ENCODE data around the gene CYP2W1.
"Not testable (repeated sequence)": the region's sequence is repeated elsewhere in the genome, so short reads cannot be mapped to it uniquely, and the experiment has no call there.

CYP2W1 gene

DNA sequence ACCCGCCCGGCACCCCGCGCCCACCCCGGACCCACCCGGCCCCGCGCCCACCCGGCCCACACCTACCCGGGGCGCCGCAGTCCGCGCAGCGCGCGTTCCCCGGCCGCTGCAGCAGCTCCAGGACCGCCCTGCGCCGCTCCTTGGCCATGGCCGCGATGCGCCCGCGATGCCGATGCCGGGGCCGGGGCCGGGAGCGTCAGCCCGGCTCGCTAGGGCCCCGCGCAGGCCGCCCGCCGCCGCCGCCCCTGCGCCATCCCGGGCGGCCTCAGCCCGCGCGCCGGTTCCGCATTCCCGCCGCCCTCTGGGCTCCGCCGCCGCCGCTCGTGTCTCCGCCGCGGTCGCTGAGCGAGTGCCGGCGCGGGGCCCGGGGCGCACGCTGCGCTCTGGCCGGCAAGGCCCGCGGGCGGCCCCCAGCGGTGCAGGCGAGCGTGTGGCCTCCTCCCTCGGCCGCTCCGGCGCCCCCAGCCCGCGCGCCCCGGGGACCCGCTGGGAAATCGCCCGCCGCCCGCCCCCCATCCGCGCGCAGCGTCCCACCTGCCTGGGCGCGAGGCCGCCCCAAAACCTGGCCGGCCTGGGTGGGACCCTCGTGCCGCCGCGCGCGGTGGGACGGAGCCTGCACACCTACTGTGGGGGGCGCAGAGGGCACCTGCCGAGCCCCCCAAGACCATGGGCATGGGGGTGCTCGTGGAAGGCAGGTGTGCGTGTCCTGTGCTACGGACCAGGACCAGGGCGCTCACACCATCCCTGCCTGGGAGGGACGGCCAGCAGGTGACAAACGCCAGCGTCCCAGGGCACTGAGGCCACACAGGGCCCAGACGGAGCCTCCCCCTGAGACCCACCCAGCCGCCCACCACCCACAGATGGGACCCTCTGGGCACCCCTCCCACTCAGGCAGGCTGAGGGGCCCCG is 28.4 kb upstream of the CYP2W1 start, which contains the start of gene ADAP1:
ADAP1 (minus strand) TSS at position 351 of the 909 bp plus-strand sequence; CDS start at position 148, 203 bp downstream.
- no peaks in the 10 kb centered on the region for H3K9me3 ChIP-seq (ENCODE audit: control insufficient read depth, insufficient read depth, low read length)
- H3K9ac ChIP-seq (ENCODE audit: low read depth, low read length): no peak within 1 kb of the TSS
- no peaks in the 10 kb centered on the region for H3K4me1 ChIP-seq (ENCODE audit: control insufficient read depth, insufficient read depth, low read length)

DNA sequence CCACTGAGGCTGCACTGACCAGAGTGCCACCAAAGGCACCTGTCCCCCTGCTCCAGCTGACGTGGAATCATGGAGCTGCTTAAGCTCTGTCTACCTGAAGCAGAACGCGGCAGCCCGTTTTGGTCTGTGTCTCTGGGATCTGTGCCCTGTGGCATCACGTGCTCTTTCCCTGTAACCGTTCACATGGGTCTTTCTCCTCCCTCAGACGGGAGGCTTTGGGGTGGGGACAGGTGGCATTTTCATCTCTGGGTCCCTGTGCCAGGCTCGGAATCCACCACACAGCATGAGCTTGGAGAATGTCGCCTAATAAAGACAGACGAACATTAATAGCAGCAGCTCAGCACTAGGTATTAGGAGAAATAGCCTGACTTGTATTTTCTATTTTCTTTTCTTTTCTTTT is 26.9 kb upstream of the CYP2W1 start:
- Histone ChIP-seq H3K4me1 (ENCODE audit: control insufficient read depth, insufficient read depth, low read length) (no peaks in the 10 kb centered on the region), H3K4me3 (ENCODE audit: low read depth, low read length) (no peak overlapping the region), H3K9me3 (ENCODE audit: control insufficient read depth, insufficient read depth, low read length) (no peaks in the 10 kb centered on the region), H3K27me3 (ENCODE audit: control insufficient read depth, insufficient read depth, low read length) (peaks cover 8% of the 10 kb centered on the region), H3K36me3 (ENCODE audit: control insufficient read depth, insufficient read depth, low read length) (no peaks in the 10 kb centered on the region), H3K9ac (ENCODE audit: low read depth, low read length) (no peak overlapping the region)

More for the DNA sequence above, 28.4 kb upstream of the CYP2W1 start, which contains the start of gene ADAP1:
- peaks cover 8% of the 10 kb centered on the region for H3K27me3 ChIP-seq (ENCODE audit: control insufficient read depth, insufficient read depth, low read length)
- peak within 1 kb of the TSS; percentile 37 for H3K4me3 ChIP-seq (ENCODE audit: low read depth, low read length)
- no peaks in the 10 kb centered on the region for H3K36me3 ChIP-seq (ENCODE audit: control insufficient read depth, insufficient read depth, low read length)

DNA sequence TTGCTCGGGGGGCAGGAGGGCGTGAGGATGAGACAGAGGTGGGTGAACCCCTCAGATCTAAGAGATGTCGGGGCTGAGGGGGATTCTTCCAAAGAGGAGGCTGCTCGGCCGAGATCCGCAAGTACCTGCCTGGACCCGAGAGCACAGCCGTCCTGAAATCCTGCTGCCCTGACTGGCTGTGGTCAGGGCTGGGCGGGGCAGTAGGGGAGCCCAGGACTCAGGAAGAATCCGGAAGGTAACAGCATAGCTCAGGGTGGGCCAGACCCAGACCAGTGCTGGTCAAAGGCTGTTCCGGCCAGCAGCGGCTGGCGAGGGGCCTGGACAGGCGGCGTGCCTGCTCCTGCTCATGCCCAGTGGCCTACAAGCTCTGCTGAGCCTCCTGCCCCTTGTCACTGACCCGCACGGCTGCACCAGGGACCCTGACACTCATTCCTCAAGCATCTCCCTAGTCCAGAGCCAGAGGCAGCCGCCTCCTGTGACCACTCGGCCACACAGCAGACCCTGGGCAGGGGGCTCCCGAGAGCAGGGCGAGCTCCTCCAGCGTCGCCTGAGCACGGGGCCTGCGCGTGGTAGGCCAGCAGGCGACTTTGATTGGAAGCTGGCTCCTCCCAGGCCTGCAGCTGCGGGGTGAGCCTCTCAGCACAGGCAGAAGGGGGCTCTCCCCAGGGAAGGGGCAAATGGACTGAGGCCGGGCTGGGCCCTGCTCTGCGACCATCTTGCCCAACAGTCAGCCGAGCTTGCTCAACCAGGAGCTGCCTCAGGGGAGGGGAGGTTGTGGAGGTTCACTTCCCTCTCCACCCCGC is 25.4 kb upstream of the CYP2W1 start:
- H3K9ac ChIP-seq (ENCODE audit: low read depth, low read length): no peak overlapping the region
- H3K4me1 ChIP-seq (ENCODE audit: control insufficient read depth, insufficient read depth, low read length): no peaks in the 10 kb centered on the region
- H3K4me3 ChIP-seq (ENCODE audit: low read depth, low read length): no peak overlapping the region
- H3K36me3 ChIP-seq (ENCODE audit: control insufficient read depth, insufficient read depth, low read length): no peaks in the 10 kb centered on the region
- no peaks in the 10 kb centered on the region for H3K9me3 ChIP-seq (ENCODE audit: control insufficient read depth, insufficient read depth, low read length)
- H3K27me3 ChIP-seq (ENCODE audit: control insufficient read depth, insufficient read depth, low read length): peaks cover 8% of the 10 kb centered on the region

GRCh38 chr7:958221-959200 is 24.5 kb upstream of the CYP2W1 start:
- H3K4me1 ChIP-seq (ENCODE audit: control insufficient read depth, insufficient read depth, low read length): peaks cover under 1% of the 10 kb centered on the region
- H3K36me3 ChIP-seq (ENCODE audit: control insufficient read depth, insufficient read depth, low read length): no peaks in the 10 kb centered on the region
- H3K4me3 ChIP-seq (ENCODE audit: low read depth, low read length): no peak overlapping the region
- peaks cover 3% of the 10 kb centered on the region for H3K27me3 ChIP-seq (ENCODE audit: control insufficient read depth, insufficient read depth, low read length)
- H3K9me3 ChIP-seq (ENCODE audit: control insufficient read depth, insufficient read depth, low read length): no peaks in the 10 kb centered on the region
- H3K9ac ChIP-seq (ENCODE audit: low read depth, low read length): no peak overlapping the region

GRCh38 chr7:959271-959670 is 23.7 kb upstream of the CYP2W1 start:
- H3K4me3 ChIP-seq (ENCODE audit: low read depth, low read length): no peak overlapping the region
- no peak overlapping the region for H3K9ac ChIP-seq (ENCODE audit: low read depth, low read length)
- no peaks in the 10 kb centered on the region for H3K36me3 ChIP-seq (ENCODE audit: control insufficient read depth, insufficient read depth, low read length)
- H3K4me1 ChIP-seq (ENCODE audit: control insufficient read depth, insufficient read depth, low read length): peaks cover 2% of the 10 kb centered on the region
- peaks cover 3% of the 10 kb centered on the region for H3K27me3 ChIP-seq (ENCODE audit: control insufficient read depth, insufficient read depth, low read length)
- no peaks in the 10 kb centered on the region for H3K9me3 ChIP-seq (ENCODE audit: control insufficient read depth, insufficient read depth, low read length)

DNA sequence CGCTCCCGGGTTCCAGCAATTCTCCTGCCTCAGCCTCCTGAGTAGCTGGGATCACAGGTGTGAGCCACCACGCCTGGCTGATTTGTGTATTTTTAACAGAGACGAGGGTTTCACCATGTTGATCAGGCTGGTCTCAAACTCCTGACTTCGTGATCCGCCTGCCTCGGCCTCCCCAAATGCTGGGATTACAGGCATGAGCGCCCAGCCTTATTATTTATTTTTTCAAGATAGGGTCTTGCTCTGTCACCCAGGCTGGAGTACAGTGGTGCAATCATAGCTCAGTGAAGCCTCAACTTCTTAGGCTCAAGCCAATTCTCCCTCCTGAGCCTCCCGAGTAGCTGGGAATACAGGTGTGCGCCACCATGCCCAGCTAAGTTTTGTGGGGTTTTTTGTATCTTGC is 23.2 kb upstream of the CYP2W1 start:
- not testable (repeated sequence) for H3K9ac ChIP-seq (ENCODE audit: low read depth, low read length); H3K4me3 ChIP-seq (ENCODE audit: low read depth, low read length); H3K4me1 ChIP-seq (ENCODE audit: control insufficient read depth, insufficient read depth, low read length); H3K36me3 ChIP-seq (ENCODE audit: control insufficient read depth, insufficient read depth, low read length); H3K27me3 ChIP-seq (ENCODE audit: control insufficient read depth, insufficient read depth, low read length); H3K9me3 ChIP-seq (ENCODE audit: control insufficient read depth, insufficient read depth, low read length)

- no peak overlapping the region for H3K9ac ChIP-seq (ENCODE audit: low read depth, low read length)
These were observed 22.6 kb upstream of the CYP2W1 start for GRCh38 chr7:960269-960871.

GRCh38 chr7:960972-961371 is 22.0 kb upstream of the CYP2W1 start:
- H3K4me1 ChIP-seq (ENCODE audit: control insufficient read depth, insufficient read depth, low read length); H3K27me3 ChIP-seq (ENCODE audit: control insufficient read depth, insufficient read depth, low read length): not testable (repeated sequence)

More at GRCh38 chr7:960269-960871, 22.6 kb upstream of the CYP2W1 start:
- peaks cover 3% of the 10 kb centered on the region for H3K27me3 ChIP-seq (ENCODE audit: control insufficient read depth, insufficient read depth, low read length)
- no peaks in the 10 kb centered on the region for H3K36me3 ChIP-seq (ENCODE audit: control insufficient read depth, insufficient read depth, low read length)
- H3K4me1 ChIP-seq (ENCODE audit: control insufficient read depth, insufficient read depth, low read length): peaks cover 7% of the 10 kb centered on the region
- no peaks in the 10 kb centered on the region for H3K9me3 ChIP-seq (ENCODE audit: control insufficient read depth, insufficient read depth, low read length)
- no peak overlapping the region for H3K4me3 ChIP-seq (ENCODE audit: low read depth, low read length)

GRCh38 chr7:961546-962400 is 21.2 kb upstream of the CYP2W1 start:
- no peak overlapping the region for H3K4me3 ChIP-seq (ENCODE audit: low read depth, low read length)
- H3K9me3 ChIP-seq (ENCODE audit: control insufficient read depth, insufficient read depth, low read length): no peaks in the 10 kb centered on the region
- H3K9ac ChIP-seq (ENCODE audit: low read depth, low read length): no peak overlapping the region
- no peaks in the 10 kb centered on the region for H3K27me3 ChIP-seq (ENCODE audit: control insufficient read depth, insufficient read depth, low read length)
- peaks cover 7% of the 10 kb centered on the region for H3K4me1 ChIP-seq (ENCODE audit: control insufficient read depth, insufficient read depth, low read length)
- H3K36me3 ChIP-seq (ENCODE audit: control insufficient read depth, insufficient read depth, low read length): peaks cover 2% of the 10 kb centered on the region

More at GRCh38 chr7:960972-961371, 22.0 kb upstream of the CYP2W1 start:
- not testable (repeated sequence) for H3K36me3 ChIP-seq (ENCODE audit: control insufficient read depth, insufficient read depth, low read length); H3K4me3 ChIP-seq (ENCODE audit: low read depth, low read length); H3K9me3 ChIP-seq (ENCODE audit: control insufficient read depth, insufficient read depth, low read length); H3K9ac ChIP-seq (ENCODE audit: low read depth, low read length)

GRCh38 chr7:962401-963081 is 20.4 kb upstream of the CYP2W1 start:
- H3K4me1 ChIP-seq (ENCODE audit: control insufficient read depth, insufficient read depth, low read length): peaks cover 7% of the 10 kb centered on the region
- H3K9ac ChIP-seq (ENCODE audit: low read depth, low read length): no peak overlapping the region
- H3K36me3 ChIP-seq (ENCODE audit: control insufficient read depth, insufficient read depth, low read length): peaks cover 2% of the 10 kb centered on the region
- no peak overlapping the region for H3K4me3 ChIP-seq (ENCODE audit: low read depth, low read length)
- H3K27me3 ChIP-seq (ENCODE audit: control insufficient read depth, insufficient read depth, low read length): no peaks in the 10 kb centered on the region
- H3K9me3 ChIP-seq (ENCODE audit: control insufficient read depth, insufficient read depth, low read length): no peaks in the 10 kb centered on the region
